Left lung (tissue), 10 donors: Measurements from ENCODE around the gene MPHOSPH9. TPM values are rescaled to one million over a fixed set of nuclear protein-coding genes. Genes with fewer than 3 reads are reported as not detected.

Experiments used
- ATAC-seq: fragments of 200-7000 bp; cut with Tn5 transposase; one replicate; pipeline ENCODE4 v1.9.1; 2020; ENCODE audit warnings: moderate library complexity
- DNase-seq, 4 donors: peaks; one replicate each; pipeline ENCODE4 v3.0.0-alpha.2; 2013 to 2020
- H3K27ac ChIP-seq, 2 donors: fragments of 200-600 bp; sonication (generic) in 1 of 2; one replicate each; pipeline versions ENCODE4 v1.5.0 to v1.8.0; 2020 to 2021
- H3K27me3 ChIP-seq, 2 donors: fragments of 200-600 bp; sonication (generic) in 1 of 2; one replicate each; pipeline versions ENCODE4 v1.5.0 to v1.8.0; 2020 to 2021
- H3K36me3 ChIP-seq, 2 donors: fragments of 200-600 bp; sonication (generic) in 1 of 2; one replicate each; pipeline versions ENCODE4 v1.5.0 to v1.8.0; 2020 to 2021
- H3K4me1 ChIP-seq, 2 donors: fragments of 200-600 bp; one replicate each; pipeline ENCODE4 v1.8.0; 2021
- H3K4me3 ChIP-seq, 2 donors: fragments of 200-600 bp; sonication (generic) in 1 of 2; one replicate each; pipeline versions ENCODE4 v1.5.0 to v1.8.0; 2020 to 2021; ENCODE audit warnings: mild to moderate bottlenecking in 1 of 2
- H3K9me3 ChIP-seq, 2 donors: fragments of 200-600 bp; sonication (generic) in 1 of 2; one replicate each; pipeline versions ENCODE4 v1.5.0 to v1.8.0; 2020 to 2021
- intact Hi-C, 2 donors: fragments of 100-400 bp; cut with DNase I; formaldehyde crosslinking; loops; one replicate each; pipeline versions ENCODE4 v1.11.2 to v1.14.2; 2022
- polyA plus RNA-seq, 6 donors: library from polyadenylated mRNA; unstranded; fragments of 120-200 nt; gene quantifications; one replicate each; pipeline ENCODE4 v1.2.1, GENCODE V29; 2013; ENCODE audit not compliant: insufficient read length in 6 of 6
- total RNA-seq, 2 donors: library from RNA; stranded (reverse); fragmentation: NEBNext Ultra II Directional; extraction: Animal tissue kit (Norgen Biotek cat#: 25700); gene quantifications; one replicate each; pipeline ENCODE4 v1.2.1, GENCODE V29; 2021
- TF ChIP-seq, protein P1 (sequence below), 2 donors: fragments of 200-600 bp; sonication (generic) in 1 of 2; IDR thresholded peaks; one replicate each; pipeline versions ENCODE4 v1.5.0 to v1.8.0; 2021; ENCODE audit warnings: antibody characterized with exemption in 2 of 2
- donor health status: DM: no; HTN: yes; CAD: no.
- donor health status: DM: no; HTN: no; CAD: no.

MPHOSPH9 gene
- total and polyA plus RNA-seq, 8 donors, result 27.6 to 46.7 (median 35.6) TPM

DNA sequence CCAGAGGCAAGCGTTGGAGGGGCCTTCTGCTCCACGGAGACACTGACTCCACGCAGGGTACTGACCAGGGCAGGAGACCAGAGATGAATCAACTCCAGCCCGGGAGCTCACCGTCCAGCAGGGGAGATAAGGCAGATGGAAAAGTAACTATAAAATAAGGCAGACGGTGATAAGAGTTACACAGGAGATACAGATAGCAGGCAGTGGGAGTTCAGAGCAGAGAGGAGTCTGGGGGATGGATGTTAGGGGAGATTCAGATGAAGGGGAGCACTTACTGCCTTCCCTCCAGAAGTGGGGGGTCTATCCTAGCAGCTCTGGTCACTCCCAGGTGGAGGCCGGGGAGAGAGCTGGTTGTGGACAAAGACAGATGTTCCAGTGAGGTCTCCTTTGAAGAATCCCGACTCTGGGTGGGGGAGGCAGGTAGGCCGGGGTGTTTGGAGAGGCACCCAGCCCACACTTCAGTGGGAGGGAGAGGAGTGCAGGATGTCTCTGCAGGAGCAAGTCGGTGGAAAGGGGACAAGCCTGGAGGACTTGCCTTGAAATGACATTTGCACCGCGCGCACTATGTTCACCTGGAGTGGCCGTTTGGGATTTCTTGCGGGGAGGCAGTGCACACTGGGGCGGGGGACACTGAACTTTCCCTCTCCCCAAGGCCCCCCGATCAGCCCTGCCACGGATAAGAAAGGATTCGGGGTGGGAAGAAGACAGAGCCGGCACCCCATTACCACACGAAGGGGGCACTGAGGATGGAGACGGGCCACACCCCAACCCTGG lies 83.3 kb downstream of the MPHOSPH9 start:
- Histone ChIP-seq H3K4me3 (peak overlapping the region; percentile 54 to 58), H3K4me1 (peaks cover 9 to 42% of the 10 kb centered on the region in 2 donors), H3K27ac (peak overlapping the region; percentile 79 to 81), H3K36me3 (peaks cover 0 to 6% of the 10 kb centered on the region in 2 donors), H3K9me3 (no peaks in the 10 kb centered on the region), H3K27me3 (peaks cover 0 to 23% of the 10 kb centered on the region in 2 donors)
- DNase-seq, result no peak
- ATAC-seq, result peak; percentile 22
- intact Hi-C loops, result loop anchor here in 1 of 2 donors (5.0 kb wide), 1 partner anchor 107 kb away; no protein-coding TSS in a partner anchor
- TF ChIP-seq, protein P1, sequence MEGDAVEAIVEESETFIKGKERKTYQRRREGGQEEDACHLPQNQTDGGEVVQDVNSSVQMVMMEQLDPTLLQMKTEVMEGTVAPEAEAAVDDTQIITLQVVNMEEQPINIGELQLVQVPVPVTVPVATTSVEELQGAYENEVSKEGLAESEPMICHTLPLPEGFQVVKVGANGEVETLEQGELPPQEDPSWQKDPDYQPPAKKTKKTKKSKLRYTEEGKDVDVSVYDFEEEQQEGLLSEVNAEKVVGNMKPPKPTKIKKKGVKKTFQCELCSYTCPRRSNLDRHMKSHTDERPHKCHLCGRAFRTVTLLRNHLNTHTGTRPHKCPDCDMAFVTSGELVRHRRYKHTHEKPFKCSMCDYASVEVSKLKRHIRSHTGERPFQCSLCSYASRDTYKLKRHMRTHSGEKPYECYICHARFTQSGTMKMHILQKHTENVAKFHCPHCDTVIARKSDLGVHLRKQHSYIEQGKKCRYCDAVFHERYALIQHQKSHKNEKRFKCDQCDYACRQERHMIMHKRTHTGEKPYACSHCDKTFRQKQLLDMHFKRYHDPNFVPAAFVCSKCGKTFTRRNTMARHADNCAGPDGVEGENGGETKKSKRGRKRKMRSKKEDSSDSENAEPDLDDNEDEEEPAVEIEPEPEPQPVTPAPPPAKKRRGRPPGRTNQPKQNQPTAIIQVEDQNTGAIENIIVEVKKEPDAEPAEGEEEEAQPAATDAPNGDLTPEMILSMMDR (IDR thresholded peaks at IDR 0.05), result no peak

DNA sequence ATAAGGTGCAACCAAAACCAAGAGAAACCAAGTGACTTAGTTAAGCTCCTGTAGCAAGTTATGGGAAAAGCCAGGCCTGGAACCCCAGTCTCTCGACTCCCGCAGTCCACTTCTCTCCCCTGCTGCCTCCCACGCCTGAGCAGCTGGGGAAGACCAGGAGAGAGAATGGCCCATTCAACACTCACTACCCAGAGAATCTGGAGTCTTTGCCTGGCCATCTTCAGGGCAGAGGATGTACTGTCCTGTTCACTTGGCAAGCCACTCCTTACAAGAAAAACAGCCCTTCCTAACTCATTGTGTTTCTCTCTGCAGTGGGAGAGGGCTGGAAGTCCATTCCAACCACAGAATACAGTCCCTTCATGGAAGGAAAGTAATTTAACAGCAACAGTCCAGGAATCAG lies 83.9 kb downstream of the MPHOSPH9 start:
- Histone ChIP-seq H3K27me3 (peaks cover 0 to 23% of the 10 kb centered on the region in 2 donors), H3K9me3 (no peaks in the 10 kb centered on the region), H3K27ac (peak overlapping the region; percentile 0 to 81), H3K4me1 (peaks cover 9 to 43% of the 10 kb centered on the region in 2 donors), H3K36me3 (peaks cover 0 to 3% of the 10 kb centered on the region in 2 donors), H3K4me3 (peak overlapping the region in 1 of 2 donors; percentile 58)
- ATAC-seq (no peak), DNase-seq (no peak)
- TF ChIP-seq, protein P1 (IDR thresholded peaks at IDR 0.05), result no peak
- intact Hi-C loops, result no loop called here

DNA sequence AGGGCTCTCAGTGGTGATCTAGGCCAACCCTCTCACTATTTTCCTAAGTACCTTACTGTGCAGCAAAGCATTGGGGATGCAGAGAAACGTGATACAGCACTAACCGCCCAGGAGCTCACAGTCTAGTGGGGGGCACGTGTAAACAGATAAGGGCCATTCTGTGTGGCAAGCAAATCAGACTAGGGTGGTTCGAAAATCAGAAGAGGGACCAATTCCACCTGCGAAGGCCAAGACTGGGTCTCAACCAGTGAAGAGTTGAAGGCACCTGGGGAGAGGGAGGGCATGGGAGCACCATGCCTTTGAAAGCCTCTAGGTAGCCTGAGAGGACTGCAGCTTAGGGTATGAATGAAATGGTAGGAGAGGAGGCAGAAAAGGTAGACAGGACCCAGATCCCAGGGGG lies 84.3 kb downstream of the MPHOSPH9 start:
- TF ChIP-seq, protein P1 (IDR thresholded peaks at IDR 0.05), result no peak
- intact Hi-C loops, result no loop called here
- Histone ChIP-seq H3K9me3 (no peaks in the 10 kb centered on the region), H3K27me3 (peaks cover 0 to 23% of the 10 kb centered on the region in 2 donors), H3K4me1 (peaks cover 10 to 47% of the 10 kb centered on the region in 2 donors), H3K4me3 (peak overlapping the region in 1 of 2 donors; percentile 58), H3K27ac (peak overlapping the region in 1 of 2 donors; percentile 81), H3K36me3 (no peaks in the 10 kb centered on the region)
- DNase-seq (no peak), ATAC-seq (no peak)

- no peak overlapping the region for H3K4me3 ChIP-seq
- peaks cover 0 to 23% of the 10 kb centered on the region in 2 donors for H3K27me3 ChIP-seq
- H3K36me3 ChIP-seq, result no peaks in the 10 kb centered on the region
- H3K27ac ChIP-seq, result no peak overlapping the region
- DNase-seq, result no peak
- H3K9me3 ChIP-seq, result no peaks in the 10 kb centered on the region
- ATAC-seq, result no peak
- TF ChIP-seq, protein P1 (IDR thresholded peaks at IDR 0.05), result no peak
- H3K4me1 ChIP-seq, result peaks cover 15 to 52% of the 10 kb centered on the region in 2 donors
- intact Hi-C loops, result no loop called here
Measured at GRCh38 chr12:123148223-123148622, 84.7 kb downstream of the MPHOSPH9 start.

DNA sequence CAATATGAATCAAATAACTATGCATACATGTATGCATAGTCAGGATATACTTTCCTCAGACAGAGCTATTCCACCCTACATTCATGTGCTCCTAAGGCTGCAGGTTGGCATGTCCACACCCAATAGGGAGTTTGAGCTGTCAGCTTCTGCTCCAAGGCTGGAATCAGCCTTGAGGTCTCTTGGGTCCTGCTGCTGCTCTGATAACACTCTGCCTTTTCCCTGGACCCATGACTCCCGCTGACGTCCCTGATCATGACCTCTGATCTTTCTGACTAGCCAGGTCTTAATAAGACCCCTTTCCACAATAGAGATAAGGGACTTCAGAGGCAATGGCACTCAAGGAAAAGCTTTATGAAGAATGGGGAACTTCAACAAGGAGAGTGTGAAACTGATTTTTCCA lies 87.7 kb downstream of the MPHOSPH9 start:
- intact Hi-C loops, result no loop called here
- TF ChIP-seq, protein P1 (IDR thresholded peaks at IDR 0.05), result no peak
- peaks cover 37 to 66% of the 10 kb centered on the region in 2 donors for H3K4me1 ChIP-seq

More for the DNA sequence above, 87.7 kb downstream of the MPHOSPH9 start:
- H3K9me3 ChIP-seq, result no peaks in the 10 kb centered on the region
- no peak overlapping the region for H3K27ac ChIP-seq
- no peak overlapping the region for H3K4me3 ChIP-seq
- no peak for ATAC-seq
- H3K36me3 ChIP-seq, result no peaks in the 10 kb centered on the region
- DNase-seq, result no peak
- H3K27me3 ChIP-seq, result peaks cover 0 to 13% of the 10 kb centered on the region in 2 donors
